GM19023 (cell line): ENCODE results near the gene B3GALNT1.
A peak's percentile ranks its signal among the peaks of the same experiment; 100 is the strongest.

ENCODE experiments used
- ATAC-seq: cut with Tn5 transposase; IDR thresholded peaks from one replicate; pipeline ENCODE4 v1.9.1; 2021; ENCODE audit warnings: mild to moderate bottlenecking, moderate library complexity; ENCODE audit not compliant: unreplicated experiment

The B3GALNT1 gene, protein sequence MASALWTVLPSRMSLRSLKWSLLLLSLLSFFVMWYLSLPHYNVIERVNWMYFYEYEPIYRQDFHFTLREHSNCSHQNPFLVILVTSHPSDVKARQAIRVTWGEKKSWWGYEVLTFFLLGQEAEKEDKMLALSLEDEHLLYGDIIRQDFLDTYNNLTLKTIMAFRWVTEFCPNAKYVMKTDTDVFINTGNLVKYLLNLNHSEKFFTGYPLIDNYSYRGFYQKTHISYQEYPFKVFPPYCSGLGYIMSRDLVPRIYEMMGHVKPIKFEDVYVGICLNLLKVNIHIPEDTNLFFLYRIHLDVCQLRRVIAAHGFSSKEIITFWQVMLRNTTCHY

DNA sequence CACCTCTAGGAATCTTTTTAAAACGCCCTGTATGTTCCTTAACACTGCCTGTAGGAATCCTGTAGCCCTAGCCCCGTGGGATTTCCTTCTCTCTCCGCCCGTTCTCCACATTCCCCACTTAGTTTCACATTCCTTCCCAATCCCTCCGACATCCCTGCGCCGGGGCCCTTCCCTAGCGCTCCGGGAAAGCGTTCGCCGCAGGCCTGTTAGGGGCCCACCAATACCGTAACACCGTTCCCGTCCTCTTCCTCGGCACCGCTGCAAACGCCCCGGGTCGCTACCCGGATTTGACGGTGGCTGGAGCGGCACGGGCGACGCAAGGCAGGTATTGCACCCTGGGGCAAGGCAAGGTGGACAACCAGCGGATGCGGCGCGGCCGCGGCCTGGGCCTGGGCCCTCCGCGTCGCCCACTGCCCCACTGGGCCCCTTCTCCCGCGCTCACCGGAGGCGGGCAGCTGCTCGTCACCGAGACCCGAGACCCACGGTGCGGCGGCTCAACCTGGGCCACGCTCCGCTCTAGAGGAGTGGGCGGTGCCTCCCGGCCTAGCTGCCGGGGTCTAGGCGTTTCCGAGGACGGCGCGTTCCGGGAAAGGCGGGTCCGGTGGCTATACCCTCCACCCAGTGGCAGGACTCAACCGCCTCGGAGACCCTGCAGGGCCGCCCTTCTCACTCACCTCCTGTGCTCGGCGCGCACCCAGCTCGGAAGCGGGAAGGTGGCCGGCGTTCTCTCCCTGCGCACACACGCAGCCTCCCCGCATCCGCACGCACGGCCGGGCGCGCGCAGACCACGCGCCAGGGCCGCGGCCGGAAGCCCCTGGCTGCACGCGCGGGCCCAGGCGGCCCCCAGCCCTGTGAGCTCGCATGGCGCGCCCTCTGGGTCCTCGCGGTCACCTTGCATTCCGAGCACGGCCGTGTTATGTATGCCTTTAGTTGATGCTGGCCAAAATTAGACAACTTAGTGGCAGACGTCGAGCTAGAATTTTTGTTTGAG is at the start of gene B3GALNT1:
TSS of gene B3GALNT1 (minus strand) at position 789 of the 991 bp plus-strand sequence. CDS start 18,595 bp downstream, outside the sequence.
- ATAC-seq = peak; percentile 79

DNA sequence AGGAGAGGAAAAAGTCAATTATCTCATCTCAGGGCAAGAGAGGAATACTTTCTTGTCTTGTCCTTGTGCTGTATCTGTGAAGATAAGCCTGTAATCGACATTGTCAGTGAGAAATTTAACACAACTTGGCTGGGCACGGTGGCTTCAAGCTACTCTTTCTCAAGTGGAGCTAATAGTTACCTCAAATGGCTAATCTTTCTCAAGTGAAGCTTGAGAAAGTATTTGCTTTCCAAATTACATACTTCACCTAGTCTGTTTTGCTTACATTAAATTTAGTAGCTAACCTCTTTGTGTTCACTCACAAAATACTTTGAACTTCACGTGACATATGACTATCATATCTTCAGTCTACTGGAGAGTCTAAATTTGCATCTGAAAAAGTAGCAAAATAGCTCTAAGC is 48.3 kb upstream of the B3GALNT1 start:
- ATAC-seq = no peak

DNA sequence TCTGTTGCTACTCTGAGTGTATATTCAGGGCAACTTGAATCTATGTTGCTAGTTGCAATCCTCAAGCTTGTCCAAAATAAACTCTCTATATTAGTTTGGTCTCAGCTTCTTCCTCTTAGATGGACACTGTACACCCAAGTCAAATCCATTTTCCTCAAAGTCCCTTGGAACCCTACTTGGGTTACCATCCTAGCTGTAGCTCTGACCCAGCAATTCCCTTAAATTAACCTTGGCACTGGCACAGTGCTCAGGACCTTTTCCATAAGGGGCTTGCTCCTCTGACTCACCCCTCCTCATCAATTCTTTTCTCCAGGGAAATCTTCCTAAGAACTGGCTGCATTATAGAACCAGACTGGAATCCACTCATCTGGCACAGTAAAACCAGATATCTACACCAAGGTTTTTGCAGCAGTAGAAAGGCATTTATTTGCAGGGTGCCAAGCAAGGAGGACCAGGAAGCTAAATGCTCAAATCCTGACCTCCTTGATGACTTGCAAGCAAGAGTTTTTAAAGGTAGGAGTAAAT is 44.9 kb upstream of the B3GALNT1 start:
- ATAC-seq = no peak

DNA sequence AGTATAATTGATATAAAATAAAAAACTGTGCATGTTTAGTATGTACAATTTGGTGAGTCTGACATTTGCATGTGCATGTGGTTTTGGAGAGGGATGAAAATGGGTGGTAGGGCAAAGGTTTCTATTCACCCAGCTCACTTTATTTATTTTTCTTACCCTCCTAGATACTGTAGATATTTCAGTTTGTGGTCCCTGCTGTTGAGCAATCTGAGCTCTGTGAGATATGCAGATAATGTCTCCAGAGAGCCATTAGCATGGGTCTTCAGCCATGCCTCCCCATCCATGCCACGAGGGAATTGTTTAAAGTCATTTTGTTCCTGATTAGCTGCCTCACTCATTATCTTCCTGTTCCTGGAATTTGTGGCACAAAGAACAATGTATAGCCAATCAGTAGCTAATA is 44.4 kb upstream of the B3GALNT1 start:
- ATAC-seq = no peak

DNA sequence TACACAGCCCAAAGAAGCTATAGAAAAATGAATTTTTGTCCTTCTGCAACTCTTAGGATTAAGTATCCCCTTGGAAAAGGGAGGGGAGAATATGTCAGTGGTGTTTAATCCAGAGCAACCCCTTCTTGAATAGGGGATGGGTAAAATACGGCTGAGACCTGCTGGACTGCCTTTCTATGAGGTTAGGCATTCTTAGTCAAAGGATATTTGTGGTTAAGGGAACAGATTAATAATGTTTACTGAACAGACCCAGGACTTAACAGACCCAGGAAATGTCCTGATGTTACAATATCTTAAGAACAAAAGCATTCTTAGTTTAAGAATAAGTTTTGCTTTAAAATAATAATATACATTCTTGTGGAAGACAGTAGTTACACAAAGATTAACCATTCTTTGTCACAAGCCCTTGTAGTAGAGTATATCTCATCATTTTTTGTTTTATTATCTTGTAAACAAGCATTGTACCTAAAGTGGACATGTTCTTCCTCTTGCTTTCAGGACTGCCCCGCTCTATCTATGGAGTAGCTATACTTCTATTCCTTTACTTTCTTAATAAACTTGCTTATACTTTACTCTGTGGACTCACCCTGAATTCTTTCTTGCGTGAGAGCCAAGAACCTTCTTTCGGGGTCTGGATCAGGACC is 43.8 kb upstream of the B3GALNT1 start:
- ATAC-seq = no peak

DNA sequence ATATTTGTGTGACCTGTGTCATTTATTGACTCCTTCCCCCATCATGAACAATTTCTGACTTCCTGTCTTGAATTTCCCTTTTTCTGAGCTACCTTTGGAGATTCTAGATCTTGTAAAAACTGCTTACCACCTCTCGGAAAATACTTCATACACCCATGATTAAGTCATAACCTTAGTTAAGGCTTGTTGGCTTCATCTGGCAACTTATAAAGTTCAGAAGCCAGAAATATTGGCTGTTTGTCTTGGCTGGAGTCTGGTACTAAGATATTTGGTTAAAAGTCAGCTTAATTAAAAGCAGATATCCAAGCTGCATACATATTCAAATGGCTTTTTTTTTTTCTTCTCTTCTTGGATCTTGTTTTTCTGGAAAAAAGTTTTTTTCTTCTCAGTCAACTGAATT is 37.3 kb upstream of the B3GALNT1 start:
- ATAC-seq = no peak

DNA sequence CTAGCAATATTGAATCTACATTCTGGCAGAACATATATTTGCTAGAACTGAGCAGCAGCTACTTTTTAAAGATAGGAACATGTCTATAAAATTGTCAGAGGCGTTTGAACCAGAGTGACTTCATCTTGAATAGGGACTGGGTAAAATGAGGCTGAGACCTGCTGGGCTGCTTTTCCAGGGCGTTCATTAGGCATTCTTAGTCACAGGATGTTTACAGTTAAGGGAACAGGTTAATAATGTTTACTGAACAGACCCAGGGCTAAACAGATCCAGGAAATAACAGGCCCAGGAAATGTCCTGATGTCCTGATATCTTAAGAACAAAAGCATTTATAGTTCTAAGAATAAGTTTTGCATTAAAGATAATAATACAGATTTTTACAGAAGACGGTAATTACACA is 34.5 kb upstream of the B3GALNT1 start:
- no peak for ATAC-seq

DNA sequence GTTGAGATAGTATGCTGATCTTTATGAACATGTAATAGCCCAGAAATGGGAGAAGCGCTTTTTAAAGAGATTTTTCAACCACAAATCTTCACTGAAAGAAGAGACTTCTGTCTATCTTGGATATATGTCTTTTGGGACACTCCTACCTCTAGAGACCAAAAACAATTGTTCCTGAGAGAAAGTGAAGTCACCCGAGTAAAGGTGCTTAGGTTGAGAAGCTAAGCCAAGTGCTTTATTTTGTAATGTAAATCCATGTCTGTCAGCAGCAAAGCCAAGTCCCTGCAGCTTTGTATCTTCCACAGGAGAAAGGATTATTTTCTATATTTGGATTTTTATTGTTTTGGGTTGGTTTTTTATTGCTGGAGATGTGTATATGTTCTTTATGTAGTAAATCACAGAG is 32.1 kb upstream of the B3GALNT1 start:
- ATAC-seq = no peak

DNA sequence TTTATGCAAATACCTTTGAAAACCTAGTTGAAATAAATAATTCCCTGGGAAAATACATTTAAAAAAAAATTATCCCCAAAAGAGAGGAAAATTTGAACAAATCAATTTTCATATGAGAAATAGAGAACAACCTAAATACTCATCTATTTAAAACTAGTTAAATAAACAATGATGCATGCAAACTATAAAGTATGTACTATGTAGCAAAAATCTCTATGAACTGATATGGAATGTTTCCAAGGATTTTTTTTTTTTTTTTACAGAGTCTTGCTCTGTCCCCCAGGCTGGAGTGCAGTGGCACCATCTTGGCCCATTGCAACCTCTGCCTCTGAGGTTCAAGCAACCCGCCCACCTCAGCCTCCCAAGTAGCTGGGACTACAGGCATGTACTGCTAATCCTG is 27.2 kb upstream of the B3GALNT1 start:
- no peak for ATAC-seq

DNA sequence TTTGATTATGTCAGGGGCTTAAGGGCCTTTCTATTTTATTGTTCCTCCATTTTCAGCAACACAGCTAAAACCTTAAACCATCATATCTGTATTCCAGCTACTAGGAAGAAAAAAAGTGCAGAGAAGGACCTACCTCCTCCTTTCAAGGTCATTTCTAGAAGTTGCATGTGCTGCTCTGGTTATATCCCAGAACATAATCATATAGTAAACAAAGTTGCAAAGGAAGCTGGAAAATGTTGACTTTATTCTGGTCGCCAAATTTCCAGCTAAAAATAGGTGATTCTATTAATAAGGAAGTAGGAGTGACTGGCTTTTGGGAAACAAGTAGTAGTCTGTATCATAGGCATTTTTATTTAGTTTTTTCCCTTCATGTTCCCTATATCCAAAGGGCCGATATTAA is 21.3 kb upstream of the B3GALNT1 start:
- ATAC-seq = no peak

DNA sequence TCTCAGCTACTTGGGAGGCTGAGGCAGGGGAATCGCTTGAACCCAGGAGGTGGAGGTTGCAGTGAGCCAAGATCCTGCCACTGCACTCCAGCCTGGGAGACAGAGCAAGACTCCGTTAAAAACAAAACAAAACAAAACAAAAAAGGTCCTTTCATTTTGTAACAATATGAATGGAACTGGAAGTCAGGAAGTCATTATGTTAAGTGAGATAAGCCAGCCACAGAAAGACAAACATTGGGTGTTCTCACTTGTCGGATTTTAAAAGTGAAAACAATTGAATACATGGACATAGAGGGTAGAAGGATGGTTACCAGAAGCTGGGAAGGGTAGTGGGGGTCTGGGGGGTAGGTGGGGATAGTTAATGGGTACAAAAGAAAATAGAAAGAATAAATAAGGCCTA is 12.5 kb upstream of the B3GALNT1 start:
- no peak for ATAC-seq

DNA sequence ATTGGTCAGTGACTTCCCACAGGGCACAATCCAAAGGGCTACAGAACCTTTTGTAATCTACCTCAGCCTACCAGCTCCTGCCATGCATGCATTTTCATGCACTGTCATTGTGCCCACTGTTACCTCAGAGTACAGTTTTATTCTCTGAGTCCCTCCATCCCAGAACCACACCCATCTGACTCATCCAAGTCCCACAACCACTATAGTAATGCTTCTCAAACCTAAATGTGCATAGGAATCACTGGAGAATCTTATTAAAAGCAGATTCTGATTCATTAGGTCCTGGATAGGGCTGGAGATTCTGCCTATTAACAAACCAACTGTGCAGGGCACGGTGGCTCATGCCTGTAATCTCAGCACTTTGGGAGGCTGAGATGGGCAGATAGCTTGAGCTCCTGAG is 3.7 kb upstream of the B3GALNT1 start:
- ATAC-seq = no peak

DNA sequence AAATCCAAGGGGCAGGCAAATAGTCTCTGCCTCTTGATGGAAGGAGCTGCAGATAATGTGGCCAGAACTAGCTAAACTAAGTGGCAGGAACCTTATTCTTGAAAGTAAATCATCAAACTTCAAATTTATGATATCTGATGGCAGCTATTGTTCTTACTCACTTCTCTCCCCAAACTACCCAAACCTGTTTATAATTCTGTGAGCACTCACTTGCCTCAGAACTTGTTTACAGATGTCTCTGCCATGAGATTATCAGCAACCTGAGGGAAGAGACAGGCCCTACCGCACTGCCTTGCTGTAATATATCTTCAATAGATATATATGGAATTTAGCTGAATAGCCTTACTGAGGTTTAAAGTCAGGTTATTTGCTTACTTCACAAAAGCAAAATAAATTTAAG is 2.2 kb upstream of the B3GALNT1 start:
- ATAC-seq = no peak

DNA sequence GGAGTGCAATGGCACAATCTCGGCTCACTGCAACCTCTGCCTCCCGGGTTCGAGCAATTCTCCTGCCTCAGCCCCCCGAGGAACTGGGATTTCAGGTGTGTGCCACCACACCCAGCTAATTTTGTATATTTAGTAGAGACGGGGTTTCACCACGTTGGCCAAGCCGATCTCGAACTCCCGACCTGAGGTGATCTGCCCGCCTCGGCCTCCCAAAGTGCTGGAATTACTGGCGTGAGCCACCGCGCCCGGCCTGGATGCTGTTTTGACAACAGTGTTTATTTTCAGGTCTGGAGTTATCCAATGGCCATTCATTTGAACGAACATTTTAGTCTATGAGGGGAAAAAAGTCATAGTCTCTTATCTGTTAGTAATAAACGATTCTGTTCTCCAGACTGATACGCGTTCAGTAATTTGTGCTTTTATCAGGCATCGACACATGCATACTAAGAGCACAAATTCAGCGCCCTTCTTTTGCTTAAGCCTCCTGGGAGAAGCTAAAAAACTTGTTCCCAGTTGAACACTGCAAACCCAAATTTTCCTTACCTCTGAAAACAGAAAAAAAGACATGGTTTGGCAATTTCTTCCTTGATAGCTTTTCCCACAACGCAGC is 1.3 kb downstream of the B3GALNT1 start:
- ATAC-seq = no peak

DNA sequence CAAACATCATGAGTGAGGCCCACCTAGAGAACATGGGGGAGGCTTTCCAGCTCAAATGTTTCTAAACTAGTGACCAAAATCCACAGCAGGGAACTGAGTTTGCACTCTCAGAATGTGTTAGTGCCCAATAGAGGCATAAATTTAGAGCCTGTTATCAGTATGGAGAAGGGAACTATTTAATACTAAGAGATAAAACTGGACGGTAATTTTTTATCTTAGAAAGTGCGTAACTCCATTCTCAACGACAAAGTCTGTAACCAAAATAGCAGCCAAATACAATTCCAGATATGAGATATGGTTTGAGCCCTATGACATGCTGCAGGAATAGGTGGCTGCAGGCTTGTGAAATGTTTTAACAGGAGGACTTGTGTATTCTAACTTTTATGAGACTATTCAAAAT is 3.5 kb downstream of the B3GALNT1 start:
- ATAC-seq = no peak

DNA sequence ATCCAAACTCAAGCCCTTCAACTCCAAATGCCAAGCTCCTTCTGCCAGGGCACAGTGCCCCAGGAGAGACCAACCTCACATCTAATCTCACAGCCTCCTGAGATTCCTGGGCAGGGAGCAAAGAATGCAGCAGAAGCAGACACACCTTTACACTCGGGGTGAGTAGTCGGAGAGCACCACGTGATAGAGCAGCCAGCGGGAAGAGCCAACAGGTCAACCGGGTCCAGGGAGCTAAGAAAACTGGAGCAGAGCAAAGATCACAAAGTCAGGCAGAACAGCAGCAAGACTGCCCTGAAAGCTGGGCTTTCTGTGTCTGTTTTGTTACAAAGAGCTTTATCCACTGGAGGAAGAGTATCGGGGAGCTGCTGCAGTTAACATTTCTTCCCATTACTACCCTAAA is 4.2 kb downstream of the B3GALNT1 start:
- ATAC-seq = no peak

DNA sequence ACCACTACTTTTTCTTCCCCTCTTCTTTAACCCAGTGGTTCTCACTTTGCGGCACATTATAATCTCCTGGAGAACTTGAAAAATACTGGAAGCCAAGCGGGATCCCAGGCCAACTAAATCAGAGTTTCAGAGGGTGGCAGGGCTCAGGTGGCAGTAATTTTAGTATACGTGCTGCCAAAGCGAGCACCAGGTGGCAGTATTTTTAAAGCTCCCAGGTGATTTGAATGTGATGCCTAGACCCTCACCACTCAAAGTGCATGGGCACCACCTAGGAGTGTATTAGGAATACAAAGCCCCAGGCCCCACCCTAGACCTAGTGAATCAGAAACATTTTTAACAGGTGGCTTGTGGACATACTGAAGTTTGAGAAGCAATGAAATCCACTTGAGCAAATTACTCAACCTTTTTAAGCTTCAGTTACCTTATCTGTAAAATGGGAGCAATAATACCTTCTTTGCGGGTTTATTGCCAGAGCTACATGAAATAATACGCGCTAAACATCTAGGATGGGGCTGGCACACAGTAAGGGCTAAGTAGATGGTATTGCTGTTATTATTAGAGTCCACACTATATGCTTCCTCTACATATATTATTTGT is 8.3 kb downstream of the B3GALNT1 start:
- no peak for ATAC-seq

DNA sequence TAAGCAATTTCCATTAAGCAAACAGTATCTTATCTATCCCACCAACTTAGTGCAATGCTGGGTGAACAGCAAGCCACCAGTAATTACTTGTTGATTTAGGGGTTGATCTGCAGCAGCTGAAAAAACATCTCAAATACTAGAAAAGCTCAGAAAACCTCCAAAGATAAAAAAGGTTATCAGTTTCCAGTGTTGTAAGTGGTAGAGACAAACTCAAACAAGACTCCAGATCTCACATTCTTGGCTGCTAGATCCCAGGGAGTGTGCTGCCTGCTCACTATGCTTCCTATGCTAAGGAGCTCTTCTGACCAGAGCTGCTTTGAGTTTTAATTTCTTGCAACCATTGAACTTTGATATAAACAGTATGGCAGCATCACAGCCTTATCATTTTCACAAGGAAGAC is 11.3 kb downstream of the B3GALNT1 start:
- ATAC-seq = no peak

DNA sequence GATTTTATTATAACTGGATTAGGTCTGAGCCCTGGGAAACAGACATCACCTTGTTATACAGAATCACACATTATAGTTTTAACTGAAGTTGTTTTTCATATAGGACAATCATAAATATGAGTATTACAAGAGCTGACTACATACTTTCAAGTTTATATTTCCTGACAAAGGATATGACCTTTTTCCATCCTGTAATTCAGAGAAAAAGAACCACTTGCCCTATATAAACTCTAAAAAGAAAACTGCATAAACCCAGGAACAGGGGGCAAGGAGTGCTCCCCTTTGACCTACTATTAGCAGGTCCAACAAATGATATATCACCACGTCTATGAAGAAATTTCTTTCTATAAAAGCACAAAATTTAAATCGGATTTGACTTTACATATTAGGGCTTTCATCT is 20.9 kb downstream of the B3GALNT1 start:
- no peak for ATAC-seq

DNA sequence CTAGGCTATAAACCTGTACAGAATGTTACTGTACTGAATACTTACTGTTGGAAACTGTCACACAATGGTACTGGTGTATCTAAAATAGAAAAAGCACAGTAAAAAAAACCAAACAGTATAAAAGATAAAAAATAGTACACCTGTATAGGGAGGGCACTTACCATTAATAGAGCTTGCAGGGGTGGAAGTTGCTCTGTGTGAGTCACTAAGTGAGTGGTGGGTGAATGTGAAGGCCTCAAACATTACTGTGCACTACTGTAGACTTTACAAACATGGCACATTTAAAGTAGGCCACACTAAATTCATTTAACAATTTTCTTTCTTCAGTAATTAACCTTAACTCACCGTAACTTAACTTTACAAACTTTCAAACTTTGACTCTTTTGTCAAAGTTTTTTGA is 22.0 kb downstream of the B3GALNT1 start:
- ATAC-seq = no peak
